SK-N-SH treated with all-trans-retinoic acid at 6 μM for 48 hours (cell line): ENCODE data around the gene SLC6A7.

Experiments
- ATAC-seq: fragments of 200-7000 bp; cut with Tn5 transposase; 3 replicates; pipeline ENCODE4 v1.9.1; 2020; ENCODE audit warnings: mild to moderate bottlenecking, moderate library complexity
- ARNTL ChIP-seq: fragments of 450-650 bp; formaldehyde crosslinking; IDR thresholded peaks from 2 replicates; pipeline ENCODE4 v1.5.0; 2020; ENCODE audit warnings: low read depth, mild to moderate bottlenecking, moderate library complexity, borderline replicate concordance
- BACH2 ChIP-seq: fragments of 250-450 bp; sonication (Bioruptor Pico); IDR thresholded peaks from 2 replicates; pipeline ENCODE4 v1.9.0; 2021; ENCODE audit warnings: mild to moderate bottlenecking, borderline replicate concordance
- CREB5 ChIP-seq: fragments of 250-450 bp; sonication (Bioruptor Pico); IDR thresholded peaks from 2 replicates; pipeline ENCODE4 v1.5.1; 2020; ENCODE audit warnings: low read depth, mild to moderate bottlenecking, moderate library complexity
- CSDC2 ChIP-seq: fragments of 250-450 bp; sonication (Bioruptor Pico); IDR thresholded peaks from 2 replicates; pipeline ENCODE4 v1.5.0; 2020; ENCODE audit warnings: mild to moderate bottlenecking, moderate library complexity
- CSRNP3 ChIP-seq: fragments of 250-450 bp; sonication (Bioruptor Pico); IDR thresholded peaks from 2 replicates; pipeline ENCODE4 v1.5.1; 2021; ENCODE audit warnings: mild to moderate bottlenecking, moderate library complexity
- ESRRG ChIP-seq: fragments of 250-450 bp; sonication (Bioruptor Pico); IDR thresholded peaks from 2 replicates; pipeline ENCODE4 v1.6.1; 2021; ENCODE audit warnings: mild to moderate bottlenecking
- GLIS3 ChIP-seq: fragments of 250-450 bp; sonication (Bioruptor Pico); IDR thresholded peaks from 2 replicates; pipeline ENCODE4 v1.5.0; 2020; ENCODE audit warnings: mild to moderate bottlenecking, moderate library complexity
- OSR1 ChIP-seq: fragments of 250-450 bp; sonication (Bioruptor Pico); IDR thresholded peaks from 2 replicates; pipeline ENCODE4 v1.8.0; 2022; ENCODE audit warnings: moderate library complexity, mild to moderate bottlenecking, inconsistent platforms
- PATZ1 ChIP-seq: fragments of 250-450 bp; sonication (Bioruptor Pico); IDR thresholded peaks from 2 replicates; pipeline ENCODE4 v1.8.0; 2020; ENCODE audit warnings: mild to moderate bottlenecking, moderate library complexity, borderline replicate concordance
- POU6F1 ChIP-seq: fragments of 250-450 bp; sonication (Bioruptor Pico); IDR thresholded peaks from 2 replicates; pipeline ENCODE4 v1.8.0; 2021; ENCODE audit warnings: low read depth, mild to moderate bottlenecking, moderate library complexity, borderline replicate concordance
- PPARA ChIP-seq: fragments of 250-450 bp; sonication (Bioruptor Pico); IDR thresholded peaks from 2 replicates; pipeline ENCODE4 v1.5.0; 2020; ENCODE audit warnings: mild to moderate bottlenecking, borderline replicate concordance
- RARB ChIP-seq: fragments of 250-450 bp; sonication (Bioruptor Pico); IDR thresholded peaks from 2 replicates; pipeline ENCODE4 v1.8.0; 2021; ENCODE audit warnings: mild to moderate bottlenecking, moderate library complexity
- SNAI2 ChIP-seq: fragments of 250-450 bp; sonication (Bioruptor Pico); IDR thresholded peaks from 2 replicates; pipeline ENCODE4 v1.5.0; 2020; ENCODE audit warnings: mild to moderate bottlenecking, moderate library complexity
- TCF4 ChIP-seq: fragments of 250-450 bp; sonication (Bioruptor Pico); IDR thresholded peaks from 2 replicates; pipeline ENCODE4 v1.8.0; 2021; ENCODE audit warnings: mild to moderate bottlenecking, moderate library complexity, borderline replicate concordance
- TOX ChIP-seq: fragments of 250-450 bp; sonication (Bioruptor Pico); IDR thresholded peaks from 2 replicates; pipeline ENCODE4 v1.8.0; 2021; ENCODE audit warnings: mild to moderate bottlenecking, moderate library complexity, borderline replicate concordance
- ZC3H10 ChIP-seq: fragments of 250-450 bp; sonication (Bioruptor Pico); IDR thresholded peaks from 2 replicates; pipeline ENCODE4 v1.5.1; 2021; ENCODE audit warnings: mild to moderate bottlenecking, moderate library complexity
- ZFP3 ChIP-seq: fragments of 250-450 bp; sonication (Bioruptor Pico); IDR thresholded peaks from 2 replicates; pipeline ENCODE4 v1.5.0; 2020; ENCODE audit warnings: mild to moderate bottlenecking, moderate library complexity
- ZNF565 ChIP-seq: fragments of 450-650 bp; formaldehyde crosslinking; conservative IDR thresholded peaks from 2 replicates; pipeline ENCODE4 v1.5.0; 2020; ENCODE audit warnings: low read depth, mild to moderate bottlenecking, moderate library complexity
- ZNF70 ChIP-seq: fragments of 450-650 bp; formaldehyde crosslinking; IDR thresholded peaks from 2 replicates; pipeline ENCODE4 v1.5.0; 2020; ENCODE audit warnings: mild to moderate bottlenecking, moderate library complexity
- ZNF8 ChIP-seq: fragments of 450-650 bp; formaldehyde crosslinking; IDR thresholded peaks from 2 replicates; pipeline ENCODE4 v1.5.0; 2020; ENCODE audit warnings: mild to moderate bottlenecking, moderate library complexity

SLC6A7 gene

GRCh38 chr5:150210644-150211043 lies 20.8 kb downstream of the SLC6A7 start:
- no peak for ATAC-seq
- TF ChIP-seq PPARA = no peak
- no peak for TF ChIP-seq TOX (CRISPR knock-in tag)
- no peak for TF ChIP-seq TCF4 (CRISPR knock-in tag)
- TF ChIP-seq CSRNP3 (CRISPR knock-in tag) = no peak
- TF ChIP-seq SNAI2 (CRISPR knock-in tag) = no peak
- no peak for TF ChIP-seq OSR1
- no peak for TF ChIP-seq ZNF8 (CRISPR knock-in tag)
- TF ChIP-seq GLIS3 (CRISPR knock-in tag) = no peak
- TF ChIP-seq POU6F1 (CRISPR knock-in tag) = no peak

- no peak for ATAC-seq
- TF ChIP-seq ARNTL (CRISPR knock-in tag) (no peak), POU6F1 (CRISPR knock-in tag) (no peak), CREB5 (no peak), ZNF70 (CRISPR knock-in tag) (no peak), ZC3H10 (no peak), ZNF8 (CRISPR knock-in tag) (no peak), TCF4 (CRISPR knock-in tag) (no peak), CSDC2 (no peak)
These were observed 21.5 kb downstream of the SLC6A7 start for GRCh38 chr5:150211156-150212030.

- TF ChIP-seq ESRRG (CRISPR knock-in tag) (no peak), BACH2 (no peak), ARNTL (CRISPR knock-in tag) (no peak), PPARA (no peak), SNAI2 (CRISPR knock-in tag) (no peak), PATZ1 (CRISPR knock-in tag) (no peak), TCF4 (CRISPR knock-in tag) (no peak), RARB (CRISPR knock-in tag) (no peak), CSDC2 (no peak), ZNF565 (CRISPR knock-in tag) (no peak), ZFP3 (CRISPR knock-in tag) (no peak), CSRNP3 (CRISPR knock-in tag) (no peak)
- TF ChIP-seq, all 23 proteins: peak for 0
- no peak for ATAC-seq
These were observed 23.7 kb downstream of the SLC6A7 start for GRCh38 chr5:150213530-150213929.
